ENCODE measurements around the gene CRNKL1.

The CRNKL1 gene

GRCh38 chr20:20060234-20060998, 8.2 kb upstream of the CRNKL1 start:
- DNase-seq: no peak

DNA sequence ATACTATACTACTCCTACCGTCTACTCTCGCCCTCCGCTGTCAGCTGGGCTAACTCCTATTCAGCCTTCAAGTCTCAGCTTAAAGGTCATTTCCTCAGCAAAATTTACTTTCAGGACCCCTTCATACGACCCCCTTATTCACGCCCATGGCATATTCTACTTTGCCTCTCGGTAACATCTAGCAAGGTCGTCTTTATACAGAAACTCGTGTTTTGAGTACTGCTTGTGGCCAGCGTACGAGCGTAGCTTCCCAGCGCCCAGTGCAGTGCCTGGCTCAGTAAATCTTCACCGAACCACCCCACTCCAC, 546 bp downstream of the CRNKL1 start:
- no peak for DNase-seq

- no peak for DNase-seq
Measured at GRCh38 chr20:20039752-20040387, 12.4 kb downstream of the CRNKL1 start.

DNA sequence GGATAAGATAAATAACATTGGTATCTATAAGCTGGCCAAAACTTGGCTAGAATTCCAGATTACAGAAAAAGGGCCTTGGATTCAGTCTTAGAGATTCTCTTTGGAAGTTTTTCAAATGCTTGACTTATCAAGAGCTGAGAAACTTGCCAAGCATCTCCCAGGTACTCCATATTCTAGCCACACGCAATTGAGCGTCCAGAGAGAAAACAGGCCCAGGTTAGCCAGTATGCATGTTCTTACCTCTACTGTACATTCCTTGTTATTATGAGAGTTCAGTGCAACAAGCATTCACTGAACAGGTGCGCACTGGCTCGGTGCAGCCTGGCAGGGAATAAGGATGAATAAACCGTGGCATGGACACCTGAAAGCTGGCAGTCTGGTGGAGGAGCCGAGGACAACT, 13.7 kb downstream of the CRNKL1 start:
- DNase-seq: no peak

- DNase-seq: no peak
Measured at GRCh38 chr20:20037960-20038359, 14.3 kb downstream of the CRNKL1 start.

- DNase-seq: no peak
Measured at GRCh38 chr20:20036756-20037155, 15.5 kb downstream of the CRNKL1 start.

GRCh38 chr20:20034486-20034885, 17.8 kb downstream of the CRNKL1 start:
- DNase-seq: no peak

DNA sequence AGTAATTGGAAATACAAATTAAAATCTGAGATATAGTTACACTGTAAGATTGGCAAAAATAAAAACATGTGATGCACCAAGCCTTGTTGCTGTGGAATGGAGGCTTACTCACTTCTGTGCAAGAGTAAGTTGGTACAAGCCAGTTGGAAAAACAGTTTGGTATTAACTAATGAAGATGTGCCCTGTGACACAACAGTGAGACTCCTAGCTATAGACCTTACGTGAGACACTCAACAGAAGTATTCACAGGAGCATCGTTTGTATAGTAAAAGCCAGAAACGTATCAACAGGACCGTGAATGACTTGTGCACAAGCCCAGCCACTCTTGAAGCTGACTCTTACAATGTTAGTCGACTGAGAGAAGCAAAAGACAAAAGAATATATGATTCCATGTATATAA, 20.5 kb downstream of the CRNKL1 start:
- DNase-seq: no peak

DNA sequence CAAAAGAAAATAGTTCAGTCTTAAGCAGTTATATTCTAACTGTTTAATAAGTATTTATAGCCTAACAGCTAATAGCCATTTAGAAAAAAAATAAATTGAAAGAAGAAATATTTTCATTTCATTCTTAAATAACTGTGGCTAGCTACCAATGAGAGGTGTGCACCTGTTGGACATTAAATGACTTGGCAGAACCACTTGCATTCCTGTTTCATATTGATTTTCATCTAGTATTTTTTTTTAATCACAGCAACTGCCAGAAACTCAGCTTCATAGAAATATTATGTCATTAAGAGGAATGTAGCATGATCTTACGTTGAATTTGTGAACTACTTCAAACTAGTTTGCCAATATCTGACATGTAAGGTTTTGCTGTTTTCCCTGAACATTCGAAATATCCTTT, 25.0 kb downstream of the CRNKL1 start:
- no peak for DNase-seq

DNA sequence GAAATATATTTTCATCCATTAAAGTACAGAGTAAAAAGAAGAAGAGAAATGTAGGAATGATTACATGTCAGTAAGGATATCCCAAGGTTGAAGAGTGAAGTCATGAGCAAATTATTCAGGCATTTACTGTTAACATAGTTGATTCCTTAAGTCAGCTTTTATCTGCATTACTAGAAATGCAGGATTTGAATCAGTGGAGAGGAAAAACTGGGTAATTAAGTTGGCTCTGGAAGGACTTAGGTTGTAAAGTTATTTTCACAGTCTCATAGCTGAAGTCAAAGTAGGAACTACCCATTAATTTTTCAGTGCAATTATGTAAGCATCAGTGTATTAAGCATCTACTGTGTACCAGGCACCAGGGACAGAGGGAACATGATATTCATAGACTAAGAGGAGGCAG, 27.3 kb downstream of the CRNKL1 start:
- DNase-seq: no peak

DNA sequence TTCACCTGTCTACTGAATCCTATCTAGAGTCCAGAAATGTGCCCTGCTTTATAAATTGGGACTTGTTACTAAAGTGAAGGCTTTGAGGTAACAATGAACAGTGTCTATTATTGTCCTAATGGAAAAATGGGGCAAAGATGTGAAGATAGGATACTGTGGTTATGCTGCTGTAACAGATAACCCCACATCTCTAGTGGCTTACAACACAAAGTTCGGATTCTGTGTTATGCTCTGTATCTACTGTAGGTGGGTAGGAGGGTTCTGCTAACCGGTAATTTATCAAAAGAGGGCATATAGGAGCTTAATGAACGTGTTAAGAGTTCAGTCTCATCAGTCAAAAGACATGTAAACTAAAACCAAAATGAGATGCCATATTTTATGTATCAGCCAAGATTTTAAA, 28.9 kb downstream of the CRNKL1 start:
- DNase-seq: no peak

- DNase-seq: no peak
Measured at GRCh38 chr20:20022498-20022897, 29.8 kb downstream of the CRNKL1 start.

GRCh38 chr20:20021835-20022234, 30.4 kb downstream of the CRNKL1 start:
- no peak for DNase-seq

DNA sequence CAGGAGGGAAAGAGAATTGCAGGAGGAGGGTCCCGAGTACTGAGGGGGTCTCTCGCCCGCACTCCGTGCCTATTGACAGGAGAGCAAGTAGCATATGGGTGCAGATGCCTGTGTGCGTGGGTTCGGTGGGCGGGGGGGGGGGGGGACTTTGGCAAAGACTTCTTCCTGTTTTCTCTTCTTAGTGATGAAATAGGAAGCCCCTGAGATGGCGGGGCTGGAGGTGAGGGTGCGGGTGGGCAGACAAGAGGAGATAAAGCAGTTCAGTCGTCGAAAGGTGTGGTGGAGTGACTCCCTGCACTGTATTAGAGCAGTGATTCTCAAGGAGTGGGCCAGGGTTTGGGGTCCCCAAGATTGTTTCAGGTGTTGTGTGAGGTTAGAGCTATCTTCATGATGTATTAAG, 31.4 kb downstream of the CRNKL1 start:
- no peak for DNase-seq

DNA sequence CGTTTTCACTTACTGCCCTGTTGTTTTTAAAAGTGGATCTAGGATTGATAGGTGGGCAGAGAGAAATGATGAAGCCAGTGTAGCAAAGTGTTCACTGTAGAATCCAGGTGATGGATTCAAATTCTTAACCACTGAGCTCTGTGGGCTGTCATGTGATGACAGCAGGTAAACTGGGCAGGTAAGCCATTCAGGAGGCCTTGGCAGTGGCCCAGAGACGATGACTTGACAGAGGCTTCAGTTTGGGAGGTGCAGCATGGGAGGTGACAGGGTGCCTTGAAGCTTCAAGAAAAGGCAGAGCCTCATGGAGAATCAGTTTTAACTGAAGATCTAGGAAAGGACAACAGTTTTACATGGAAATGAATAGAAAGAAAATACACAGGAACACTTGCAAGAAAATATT, 33.1 kb downstream of the CRNKL1 start:
- DNase-seq: no peak

- no peak for DNase-seq
Measured at GRCh38 chr20:20018366-20018765, 33.9 kb downstream of the CRNKL1 start.

DNA sequence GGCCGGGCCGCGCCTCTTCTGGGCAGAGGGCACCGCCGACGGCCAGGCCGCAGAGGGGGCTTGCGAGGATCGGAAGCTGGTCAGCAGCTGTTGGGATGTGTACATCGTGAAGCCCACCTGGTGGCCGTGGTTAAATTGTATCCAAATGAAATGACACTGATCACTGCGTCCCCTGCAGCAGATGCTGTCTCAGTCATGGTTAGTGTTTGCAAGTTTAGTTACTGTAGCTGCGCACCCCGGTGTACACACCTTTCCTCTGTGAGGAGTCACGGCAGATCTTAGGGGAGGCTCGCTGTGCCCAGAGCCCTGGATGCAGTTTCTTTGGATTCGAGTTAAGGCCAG, 34.5 kb downstream of the CRNKL1 start:
- no peak for DNase-seq

DNA sequence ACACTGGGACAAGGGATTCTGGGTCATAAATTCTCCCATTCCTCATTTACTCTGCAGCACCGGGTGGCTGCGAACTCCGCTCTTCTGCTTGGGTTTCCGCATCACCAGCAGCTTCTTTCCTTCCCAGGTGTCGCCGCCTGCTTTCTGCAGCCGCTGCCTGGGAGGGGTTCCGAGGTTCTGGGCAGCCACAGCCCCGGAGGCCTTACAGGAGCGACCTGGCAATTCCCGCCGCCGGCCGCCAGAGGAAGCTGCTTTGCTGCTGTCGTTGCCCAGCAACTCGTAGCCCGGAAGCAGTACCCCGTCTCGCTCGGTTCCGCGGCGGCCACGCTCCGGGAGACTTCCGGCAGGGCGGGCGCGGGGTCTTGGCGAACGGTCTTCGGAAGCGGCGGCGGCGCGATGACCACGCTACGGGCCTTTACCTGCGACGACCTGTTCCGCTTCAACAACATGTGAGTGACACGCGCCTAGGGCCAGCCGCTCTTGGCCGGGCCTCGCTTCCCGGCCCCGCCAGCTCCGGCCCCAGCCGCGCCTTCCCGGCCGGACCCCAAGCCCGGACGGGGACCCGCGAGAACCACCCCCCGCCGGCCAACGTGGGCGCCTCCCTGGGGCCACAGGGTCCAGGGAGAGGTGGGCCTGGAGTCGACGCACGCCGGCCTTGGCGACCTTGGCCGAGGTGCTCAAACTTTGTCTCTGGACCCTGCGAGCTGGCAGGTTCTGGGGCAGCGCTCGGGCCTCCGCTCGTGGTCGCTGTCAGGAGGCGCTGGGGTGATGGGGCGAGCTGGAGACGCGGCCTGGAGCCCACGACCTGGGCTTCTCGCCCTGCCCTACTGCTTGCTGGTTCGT, 35.0 kb downstream of the CRNKL1 start, which contains the start of gene NAA20:
TSS of gene NAA20 (plus strand) at position 362 of the 843 bp plus-strand sequence. CDS start at position 397, 35 bp downstream.
- peak; percentile 87 to 88 for DNase-seq

- DNase-seq: no peak
Measured at GRCh38 chr20:20014659-20015058, 37.6 kb downstream of the CRNKL1 start.

DNA sequence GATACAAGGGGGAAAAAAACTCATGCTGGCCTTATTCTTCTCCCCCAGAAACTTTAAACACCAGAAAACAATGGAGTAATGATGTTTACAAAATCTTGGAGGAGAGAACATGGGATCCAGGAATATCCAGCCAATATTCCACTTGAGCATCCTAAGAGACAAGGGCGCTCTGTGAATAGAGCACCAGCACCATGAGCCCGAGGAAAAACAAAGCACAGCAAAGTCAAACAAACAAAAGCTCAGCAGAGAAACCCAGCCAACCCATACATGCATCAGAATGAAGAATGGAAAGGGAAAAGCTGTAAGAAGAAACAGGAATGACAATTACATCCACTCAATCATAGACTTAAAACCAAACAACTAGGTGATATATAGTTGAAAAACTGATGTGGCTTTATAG, 39.7 kb downstream of the CRNKL1 start:
- no peak for DNase-seq

- DNase-seq: no peak
Measured at GRCh38 chr20:20010639-20011500, 41.4 kb downstream of the CRNKL1 start.

DNA sequence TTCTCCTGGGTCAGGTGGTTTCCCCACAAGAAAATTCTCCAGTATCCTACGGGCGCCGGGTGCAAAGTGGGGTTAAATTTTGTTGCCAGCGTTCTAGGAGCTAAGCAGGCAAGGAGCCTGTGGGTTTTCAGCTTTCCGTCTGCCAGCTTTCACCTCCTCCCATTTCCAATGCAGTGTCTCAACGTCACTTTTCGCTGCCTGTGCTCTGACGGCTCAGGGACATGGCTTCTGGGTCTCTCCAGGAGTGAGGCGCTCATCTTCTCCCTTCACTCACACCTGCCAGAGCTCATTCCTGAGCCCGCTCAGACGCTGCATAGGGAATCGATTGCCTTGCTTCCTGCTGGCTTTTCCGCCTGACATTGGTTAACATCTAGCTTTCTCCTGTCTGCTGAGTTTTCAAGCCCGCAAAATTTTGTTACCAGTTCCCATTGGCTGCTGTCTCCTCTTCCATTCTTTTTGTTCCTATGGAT, 42.4 kb downstream of the CRNKL1 start:
- DNase-seq: no peak

GRCh38 chr20:20005342-20005741, 46.9 kb downstream of the CRNKL1 start:
- DNase-seq: no peak
